ENCODE measurements around the gene ZNF579. TPM values are rescaled to one million over a fixed set of nuclear protein-coding genes. Genes with fewer than 3 reads are reported as not detected.
A peak's percentile ranks its signal among the peaks of the same experiment; 100 is the strongest.
"Not testable (repeated sequence)": the region's sequence is repeated elsewhere in the genome, so short reads cannot be mapped to it uniquely, and the experiment has no call there.

Gene ZNF579
- total RNA-seq, 1 experiment from 2014 or later = 5.4 TPM

DNA sequence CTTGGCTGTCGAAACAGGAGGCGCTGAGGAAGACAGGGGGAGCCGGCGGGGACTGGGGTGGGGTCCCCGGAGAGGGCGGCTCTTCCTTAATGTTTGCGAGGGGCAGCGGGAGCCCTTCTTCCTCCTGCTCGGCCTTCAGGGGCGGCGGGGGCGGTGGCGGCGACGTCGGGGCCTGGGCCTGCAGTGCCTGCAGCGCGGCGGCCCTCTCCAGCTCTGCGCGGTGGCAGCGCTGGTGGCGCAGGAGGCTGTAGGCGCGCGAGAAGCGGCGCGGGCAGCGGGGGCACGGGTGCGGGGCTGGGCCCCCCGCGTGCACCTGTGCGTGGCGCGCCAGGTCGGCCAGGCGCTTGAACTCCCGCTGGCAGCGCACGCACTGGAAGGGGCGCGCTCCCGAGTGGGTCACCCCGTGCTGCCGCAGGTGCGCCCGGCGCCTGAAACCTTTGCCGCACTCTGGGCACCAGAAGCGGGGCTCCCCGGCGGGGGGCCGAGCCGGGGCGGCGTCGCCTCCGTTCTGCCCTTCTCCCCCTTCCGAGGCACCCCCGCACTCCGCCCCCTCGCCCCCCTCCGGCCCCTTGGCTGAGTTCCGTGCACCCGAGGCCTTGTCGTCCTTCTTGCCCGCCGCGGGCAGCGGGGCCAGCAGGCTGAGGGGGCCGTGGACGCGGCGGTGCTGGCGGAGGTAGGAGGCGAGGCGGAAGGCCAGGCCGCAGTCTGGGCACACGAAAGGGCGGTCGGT, 2.5 kb downstream of the ZNF579 start:
- H3K9me3 ChIP-seq (replicated peaks) = no peaks in the 10 kb centered on the region
- no peak overlapping the region for H3K27ac ChIP-seq
- H3K36me3 ChIP-seq = peaks cover 7% of the 10 kb centered on the region; the same call in 1 of the 2 replicates
- H3K4me3 ChIP-seq = no peak overlapping the region
- no peaks in the 10 kb centered on the region for H3K27me3 ChIP-seq
- H3K4me1 ChIP-seq = no peaks in the 10 kb centered on the region
- DNase-seq = no peak

DNA sequence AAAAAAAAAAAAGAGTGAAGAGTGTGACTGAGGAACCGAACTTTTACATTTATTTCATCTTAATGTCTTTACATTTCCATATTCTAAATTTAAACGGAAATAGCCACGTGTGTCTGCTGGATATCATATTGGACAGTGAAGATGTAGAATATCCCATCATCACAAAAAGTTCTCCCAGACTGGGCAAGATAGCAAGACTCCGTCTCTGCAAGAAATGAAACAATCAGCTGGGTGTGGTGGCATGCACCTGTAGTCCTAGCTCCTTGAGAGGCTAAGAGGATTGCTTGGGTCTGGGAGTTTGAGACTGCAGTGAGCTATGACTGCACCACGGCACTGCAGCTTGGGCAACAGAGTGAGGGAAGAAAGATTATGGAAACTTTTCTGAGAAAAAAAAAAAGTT, 3.9 kb downstream of the ZNF579 start:
- Histone ChIP-seq H3K27me3 (no peaks in the 10 kb centered on the region), H3K4me1 (no peaks in the 10 kb centered on the region), H3K4me3 (no peak overlapping the region), H3K36me3 (peaks cover 7% of the 10 kb centered on the region; the same call in 1 of the 2 replicates), H3K27ac (no peak overlapping the region), H3K9me3 (replicated peaks) (no peaks in the 10 kb centered on the region)
- DNase-seq = no peak

DNA sequence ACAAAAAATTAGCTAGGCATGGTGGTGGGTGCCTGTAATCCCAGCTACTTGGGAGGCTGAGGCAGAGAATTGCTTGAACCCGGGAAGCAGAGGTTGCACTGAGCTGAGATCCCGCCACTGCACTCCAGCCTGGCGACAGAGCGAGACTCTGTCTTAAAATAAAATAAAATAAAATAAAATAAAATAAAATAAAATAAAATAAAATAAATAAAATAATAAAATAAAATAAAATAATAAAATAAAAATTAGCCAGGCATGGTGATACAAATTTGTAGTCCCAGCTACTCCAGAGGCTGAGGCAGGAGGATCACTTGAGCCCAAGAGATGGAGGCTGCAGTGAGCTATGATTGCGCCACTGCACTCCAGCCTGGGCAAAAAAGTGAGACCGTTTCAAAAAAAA, 6.7 kb downstream of the ZNF579 start:
- H3K36me3 ChIP-seq; H3K27ac ChIP-seq; H3K9me3 ChIP-seq (replicated peaks); H3K4me1 ChIP-seq; H3K27me3 ChIP-seq; H3K4me3 ChIP-seq; DNase-seq: not testable (repeated sequence)

- not testable (repeated sequence) for H3K27me3 ChIP-seq, H3K36me3 ChIP-seq, DNase-seq
Measured at GRCh38 chr19:55569477-55569876, 11.2 kb downstream of the ZNF579 start.

DNA sequence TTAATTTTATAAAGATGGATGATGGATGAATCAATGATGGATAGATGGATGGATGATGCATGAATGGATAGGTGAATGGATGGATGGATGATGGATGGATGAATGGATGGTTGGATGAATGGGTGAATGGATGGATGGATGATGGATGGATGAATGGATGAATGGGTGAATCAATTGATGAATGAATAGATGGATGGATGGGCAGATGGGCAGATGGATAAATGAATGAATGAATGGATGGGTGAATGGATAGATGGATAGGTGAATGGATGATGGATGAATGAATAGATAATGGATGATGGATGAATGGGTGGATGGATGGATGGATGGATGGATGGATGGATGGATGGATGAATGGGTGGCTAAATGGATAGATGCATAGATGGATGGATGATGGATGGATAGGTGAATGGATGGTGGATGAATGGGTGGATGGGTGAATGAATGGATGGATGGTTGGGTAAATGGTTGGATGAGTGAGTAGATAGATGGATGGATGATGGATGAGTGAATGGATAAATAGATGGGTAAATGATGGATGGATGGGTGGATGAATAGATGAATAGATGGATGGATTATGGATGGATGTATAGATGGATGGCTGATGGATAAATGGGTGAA, 12.8 kb downstream of the ZNF579 start:
- no peak overlapping the region for H3K27ac ChIP-seq
- no peaks in the 10 kb centered on the region for H3K36me3 ChIP-seq
- H3K4me3 ChIP-seq = no peak overlapping the region
- peaks cover 14% of the 10 kb centered on the region for H3K27me3 ChIP-seq
- H3K4me1 ChIP-seq = no peaks in the 10 kb centered on the region
- H3K9me3 ChIP-seq (replicated peaks) = no peaks in the 10 kb centered on the region; the same call in 1 of the 2 replicates
- no peak for DNase-seq

More at GRCh38 chr19:55569477-55569876, 11.2 kb downstream of the ZNF579 start:
- not testable (repeated sequence) for H3K4me1 ChIP-seq; H3K27ac ChIP-seq; H3K4me3 ChIP-seq; H3K9me3 ChIP-seq (replicated peaks)

DNA sequence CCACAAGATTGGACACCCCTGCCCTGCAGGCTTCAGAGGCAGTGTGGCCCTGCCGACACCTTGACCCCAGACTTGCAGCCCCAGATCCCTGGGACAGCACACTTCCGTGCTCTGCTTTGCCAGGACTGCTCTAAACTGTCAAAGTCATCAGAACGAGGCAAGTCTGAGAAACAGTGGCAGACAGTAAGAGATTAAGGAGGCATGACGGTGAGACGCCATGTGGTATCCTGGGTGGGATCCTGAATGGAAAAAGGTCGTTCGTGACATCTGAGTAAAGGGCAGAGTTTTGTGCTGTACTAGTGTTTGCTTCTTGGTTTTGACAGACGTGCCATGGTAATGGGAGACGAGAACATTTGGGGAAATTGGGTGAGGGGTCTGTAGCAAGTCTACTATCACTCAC, 13.8 kb downstream of the ZNF579 start:
- H3K27me3 ChIP-seq = peaks cover 16% of the 10 kb centered on the region
- H3K27ac ChIP-seq = no peak overlapping the region
- no peak for DNase-seq
- H3K36me3 ChIP-seq = no peaks in the 10 kb centered on the region
- H3K9me3 ChIP-seq (replicated peaks) = no peaks in the 10 kb centered on the region; the same call in 1 of the 2 replicates
- no peak overlapping the region for H3K4me3 ChIP-seq
- H3K4me1 ChIP-seq = no peaks in the 10 kb centered on the region

- H3K27me3 ChIP-seq = peaks cover 16% of the 10 kb centered on the region
- no peaks in the 10 kb centered on the region for H3K36me3 ChIP-seq
- no peaks in the 10 kb centered on the region for H3K4me1 ChIP-seq
- H3K4me3 ChIP-seq = no peak overlapping the region
- no peak overlapping the region for H3K27ac ChIP-seq
- no peaks in the 10 kb centered on the region; the same call in 1 of the 2 replicates for H3K9me3 ChIP-seq (replicated peaks)
- DNase-seq = peak in 1 of 2 experiments; percentile 50
Measured at GRCh38 chr19:55563261-55563690, 17.4 kb downstream of the ZNF579 start.

- no peak for DNase-seq
- H3K9me3 ChIP-seq (replicated peaks) = no peaks in the 10 kb centered on the region
- H3K27ac ChIP-seq = no peak overlapping the region
- no peaks in the 10 kb centered on the region for H3K36me3 ChIP-seq
- no peaks in the 10 kb centered on the region for H3K4me1 ChIP-seq
- no peak overlapping the region for H3K4me3 ChIP-seq
- H3K27me3 ChIP-seq = peaks cover 16% of the 10 kb centered on the region
Measured at GRCh38 chr19:55559684-55560083, 21.0 kb downstream of the ZNF579 start.

DNA sequence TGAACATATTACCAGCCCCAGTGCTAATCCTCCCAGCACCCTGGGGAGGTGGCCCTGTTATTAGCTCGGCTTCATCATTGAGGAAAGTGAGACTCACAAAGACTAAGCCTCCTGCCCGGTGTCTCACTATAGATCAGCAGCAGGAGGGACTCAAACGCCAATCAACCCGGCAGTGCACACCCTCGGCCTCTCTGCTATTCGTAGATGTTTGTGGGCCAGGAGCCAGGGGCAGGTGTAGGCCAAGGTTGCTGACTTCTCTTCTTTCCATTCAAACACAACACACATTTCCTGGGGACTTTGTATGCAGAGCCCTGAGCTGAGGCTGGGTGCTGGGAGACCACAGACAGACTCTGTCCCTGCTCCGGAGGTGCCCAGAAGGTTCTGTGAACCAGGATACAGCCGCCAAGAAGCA, 25.9 kb downstream of the ZNF579 start:
- H3K27ac ChIP-seq = no peak overlapping the region
- no peak overlapping the region for H3K4me3 ChIP-seq
- DNase-seq = no peak
- H3K36me3 ChIP-seq = no peaks in the 10 kb centered on the region
- peaks cover 18% of the 10 kb centered on the region for H3K27me3 ChIP-seq
- no peaks in the 10 kb centered on the region for H3K9me3 ChIP-seq (replicated peaks)
- H3K4me1 ChIP-seq = peaks cover 15% of the 10 kb centered on the region; the same call in 1 of the 2 replicates

- Histone ChIP-seq H3K27me3 (peaks cover 18% of the 10 kb centered on the region), H3K9me3 (replicated peaks) (no peaks in the 10 kb centered on the region), H3K36me3 (no peaks in the 10 kb centered on the region), H3K4me3 (no peak overlapping the region), H3K4me1 (peaks cover 19% of the 10 kb centered on the region; the same call in 1 of the 2 replicates), H3K27ac (no peak overlapping the region)
- no peak for DNase-seq
Measured at GRCh38 chr19:55554302-55554701, 26.3 kb downstream of the ZNF579 start.

DNA sequence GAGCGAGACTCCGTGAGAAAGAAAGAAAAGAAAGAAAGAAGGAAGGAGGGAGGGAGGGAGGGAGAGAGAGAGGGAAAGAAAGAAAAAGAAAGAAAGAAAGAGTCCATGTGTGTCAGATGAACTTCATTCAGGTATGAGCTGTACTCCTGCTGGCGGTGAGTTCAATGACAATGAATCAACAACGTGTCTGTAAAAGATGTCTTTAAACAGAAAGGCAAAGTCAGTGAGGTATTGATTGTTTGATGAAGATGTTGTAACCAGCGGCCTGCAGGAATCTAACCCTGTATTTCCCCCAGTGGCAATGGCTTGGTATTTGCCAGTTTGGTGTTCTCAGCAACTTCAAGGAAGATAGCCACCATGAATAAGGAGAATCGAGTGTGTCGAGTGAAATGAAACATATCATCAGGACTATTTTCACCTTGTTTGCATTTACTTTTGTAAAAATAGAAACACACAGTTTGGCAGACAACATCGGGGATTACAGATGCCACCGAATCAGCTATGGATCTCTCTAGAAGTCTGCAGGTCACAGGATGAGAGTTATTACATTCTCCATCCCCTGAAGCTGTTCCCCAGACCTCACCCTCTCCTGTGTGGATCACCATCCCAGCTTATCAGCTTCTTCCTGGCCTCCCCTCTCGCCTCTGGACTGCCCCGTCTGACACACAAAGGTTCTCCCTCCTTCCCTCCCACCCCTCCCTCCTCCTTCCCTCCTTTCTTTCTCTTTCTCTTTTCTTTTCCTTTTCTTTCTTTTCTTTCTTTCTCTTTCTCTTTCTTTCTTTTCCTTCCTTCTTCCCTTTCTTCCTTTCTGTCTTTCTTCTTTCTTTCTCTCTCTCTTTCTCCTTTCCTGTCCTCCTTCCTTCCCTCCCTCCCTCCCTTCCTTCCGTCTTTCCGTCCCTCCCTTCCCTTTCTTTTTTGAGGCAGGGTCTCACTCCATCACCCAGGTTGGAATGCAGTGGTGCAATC, 27.1 kb downstream of the ZNF579 start:
- no peak overlapping the region for H3K27ac ChIP-seq

DNA sequence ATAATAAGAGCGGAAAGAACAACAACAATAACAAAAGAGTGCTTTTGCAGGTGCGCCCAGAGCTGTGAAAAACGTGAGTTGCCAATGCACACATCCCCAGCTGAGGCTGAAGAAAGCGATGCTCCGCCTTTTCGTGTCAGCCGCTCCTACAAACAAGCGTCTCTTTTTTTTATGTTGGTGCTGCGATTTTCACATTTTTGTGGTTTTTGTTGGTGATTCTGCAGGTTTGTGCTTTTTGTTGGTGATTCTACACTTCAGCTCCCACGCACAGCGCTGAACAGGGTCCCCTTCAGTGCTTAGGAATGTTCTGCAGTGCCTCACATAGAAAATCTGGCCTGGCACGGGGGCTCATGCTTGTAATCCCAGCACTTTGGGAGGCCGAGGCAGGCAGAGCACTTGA, 28.0 kb downstream of the ZNF579 start:
- H3K27ac ChIP-seq = no peak overlapping the region
- H3K36me3 ChIP-seq = no peaks in the 10 kb centered on the region
- no peak overlapping the region for H3K4me3 ChIP-seq
- H3K9me3 ChIP-seq (replicated peaks) = no peaks in the 10 kb centered on the region
- H3K27me3 ChIP-seq = peaks cover 18% of the 10 kb centered on the region
- peaks cover 27% of the 10 kb centered on the region for H3K4me1 ChIP-seq
- no peak for DNase-seq

More for the DNA sequence above, 27.1 kb downstream of the ZNF579 start:
- Histone ChIP-seq H3K4me3 (no peak overlapping the region), H3K9me3 (replicated peaks) (no peaks in the 10 kb centered on the region), H3K27me3 (peaks cover 18% of the 10 kb centered on the region), H3K4me1 (peaks cover 20% of the 10 kb centered on the region; the same call in 1 of the 2 replicates), H3K36me3 (no peaks in the 10 kb centered on the region)
- DNase-seq = no peak

- no peak for DNase-seq
- Histone ChIP-seq H3K4me1 (peaks cover 31% of the 10 kb centered on the region), H3K27me3 (peaks cover 18% of the 10 kb centered on the region), H3K36me3 (no peaks in the 10 kb centered on the region), H3K4me3 (no peak overlapping the region), H3K9me3 (replicated peaks) (no peaks in the 10 kb centered on the region), H3K27ac (no peak overlapping the region)
Measured at GRCh38 chr19:55552206-55552605, 28.4 kb downstream of the ZNF579 start.

- Histone ChIP-seq H3K27ac (no peak overlapping the region), H3K4me3 (peak overlapping the region; percentile 50), H3K4me1 (peaks cover 42% of the 10 kb centered on the region), H3K9me3 (replicated peaks) (no peaks in the 10 kb centered on the region), H3K36me3 (no peaks in the 10 kb centered on the region), H3K27me3 (peaks cover 18% of the 10 kb centered on the region)
- DNase-seq = no peak
Measured at GRCh38 chr19:55550321-55550650, 30.4 kb downstream of the ZNF579 start.

Data from SJCRH30 (cell line).